ENCODE results near the gene ITGA2B.

DNA sequence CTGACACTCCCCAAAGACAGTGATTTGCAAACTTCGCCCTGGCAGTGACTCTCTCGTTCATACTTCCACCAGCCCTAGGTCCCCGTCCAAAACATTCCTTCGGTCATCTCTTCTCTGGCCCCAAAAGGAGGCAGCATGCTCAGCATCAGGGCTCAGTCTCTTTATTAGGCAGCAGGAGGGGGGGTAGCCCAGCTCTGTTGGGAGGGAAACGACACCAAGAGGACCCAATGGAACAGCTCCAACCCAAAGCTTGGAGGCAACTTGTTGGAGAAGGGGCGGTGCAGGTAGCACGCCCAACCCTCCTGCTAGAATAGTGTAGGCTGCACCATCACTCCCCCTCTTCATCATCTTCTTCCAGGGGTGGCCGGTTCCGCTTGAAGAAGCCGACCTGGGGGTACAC, 17.4 kb downstream of the ITGA2B start:
- no peak for TF ChIP-seq CTCF (IDR thresholded peaks at IDR 0.05; ENCODE audit: poor library complexity)
- TF ChIP-seq EZH2phosphoT487 (IDR thresholded peaks at IDR 0.05; ENCODE audit: low read depth, severe bottlenecking, unreplicated experiment), result no peak
- no peak for TF ChIP-seq EZH2 (IDR thresholded peaks at IDR 0.05; ENCODE audit: borderline replicate concordance)

Data from hepatocyte (in vitro differentiated cells).